GM12874 (cell line): ENCODE results near the gene PAPPA.

Source experiments
- CTCF ChIP-seq: IDR thresholded peaks from 2 replicates; pipeline ENCODE4 v1.5.1; 2011; ENCODE audit warnings: low read depth, mild to moderate bottlenecking, control low read depth, low read length, moderate library complexity; ENCODE audit not compliant: insufficient read depth

Gene PAPPA

GRCh38 chr9:116332090-116332489, 178.5 kb downstream of the PAPPA start:
- TF ChIP-seq CTCF: no peak

DNA sequence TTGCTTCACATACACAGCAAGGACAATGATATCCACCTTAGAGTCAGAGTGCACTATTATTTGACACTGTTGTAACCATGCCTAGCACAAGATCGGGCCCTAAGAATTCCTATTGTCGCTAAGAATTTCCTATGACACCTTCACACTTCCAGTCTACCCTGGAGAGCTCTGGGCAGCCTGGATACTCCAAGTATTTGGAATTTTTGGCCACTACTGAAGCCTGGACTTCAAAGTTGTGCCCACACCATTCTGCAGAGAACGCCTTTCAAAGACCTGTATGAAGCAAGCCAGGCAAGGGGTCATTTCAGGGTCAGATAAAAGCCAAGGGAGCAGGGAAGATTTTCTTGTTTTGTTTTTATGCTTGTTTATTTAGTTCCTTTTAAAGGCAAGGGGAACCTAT, 179.7 kb downstream of the PAPPA start:
- TF ChIP-seq CTCF: no peak

GRCh38 chr9:116334546-116335150, 181.1 kb downstream of the PAPPA start:
- no peak for TF ChIP-seq CTCF

DNA sequence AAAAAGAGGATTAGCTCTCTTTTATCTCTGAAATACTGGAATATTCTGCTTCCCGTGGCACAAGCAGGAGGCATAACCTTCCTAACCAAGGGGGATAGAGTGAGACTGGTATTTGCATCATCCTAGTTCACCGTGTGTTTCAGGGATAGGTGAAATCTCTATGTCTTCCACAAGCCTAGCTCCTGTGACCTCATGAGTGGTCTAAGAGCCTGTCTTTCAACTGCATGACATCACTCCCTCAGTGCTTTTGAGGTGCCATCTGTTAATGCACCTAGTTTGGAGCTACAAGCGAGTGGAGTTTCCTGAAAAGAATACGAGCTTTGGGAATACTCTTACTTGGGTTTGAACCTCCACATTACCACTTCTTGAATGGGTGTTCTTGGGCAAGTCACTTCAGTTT, 181.8 kb downstream of the PAPPA start:
- no peak for TF ChIP-seq CTCF

DNA sequence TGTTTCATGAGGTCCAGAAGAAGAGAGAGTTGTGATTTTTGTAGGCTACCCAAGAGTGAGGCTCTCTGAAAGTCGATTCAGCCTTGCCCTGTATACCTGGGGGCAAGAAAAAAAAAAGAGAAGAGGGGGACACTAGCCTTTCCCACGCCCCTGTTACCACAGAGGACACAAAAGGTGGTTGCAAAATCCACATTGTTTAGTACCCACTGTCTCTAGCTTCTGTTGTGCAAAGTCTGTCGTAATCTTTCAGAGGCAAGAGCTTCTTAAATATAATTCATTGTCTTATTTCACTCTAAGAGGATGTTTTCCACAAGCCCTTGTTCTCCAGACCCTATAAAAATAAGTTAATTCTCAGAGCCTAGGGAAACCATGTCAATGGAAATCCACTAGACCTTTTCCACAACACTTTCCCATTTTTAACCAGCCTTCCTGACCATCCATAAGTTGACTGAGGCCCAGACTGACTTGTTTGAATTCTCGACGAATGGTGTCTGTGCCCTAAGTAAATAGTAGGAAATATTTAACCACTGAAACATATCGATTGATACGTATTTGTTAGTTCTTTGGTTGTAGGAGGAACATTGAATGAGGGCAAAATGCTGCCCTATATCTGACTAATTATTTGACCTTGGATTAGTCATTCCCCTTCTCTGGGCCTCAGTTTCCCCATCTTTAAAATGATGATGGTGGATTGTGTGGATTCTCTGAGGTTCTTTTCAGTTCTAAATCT, 182.7 kb downstream of the PAPPA start:
- no peak for TF ChIP-seq CTCF

DNA sequence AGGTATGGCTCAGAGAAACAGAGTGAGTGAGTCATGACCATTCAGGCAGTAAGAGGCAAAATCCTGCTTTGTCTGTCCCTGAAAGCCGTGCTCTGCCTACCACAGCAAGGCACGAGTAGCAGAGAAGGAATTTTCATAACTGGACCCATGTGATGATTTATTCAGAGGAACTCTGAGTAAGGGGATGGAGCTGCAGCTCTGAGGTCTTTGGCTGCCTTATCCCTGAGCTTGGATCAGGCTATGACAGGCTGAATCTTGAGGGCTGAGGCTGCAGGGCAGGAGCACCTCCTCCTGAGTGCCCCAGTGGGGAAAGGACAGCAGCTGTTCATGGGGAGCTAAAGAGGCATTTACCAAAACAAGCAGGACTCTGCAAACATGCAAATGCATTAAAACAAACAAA, 183.4 kb downstream of the PAPPA start:
- no peak for TF ChIP-seq CTCF

- no peak for TF ChIP-seq CTCF
These were observed 186.7 kb downstream of the PAPPA start for GRCh38 chr9:116340270-116340669.
